PFSK-1 (cell line): ENCODE data around the gene GPM6B.

Experiments
- FOXP2 ChIP-seq: optimal IDR thresholded peaks from 2 replicates; pipeline ENCODE3; 2011; ENCODE audit warnings: borderline replicate concordance, control low read depth, inconsistent platforms; ENCODE audit not compliant: insufficient read depth; ENCODE audit errors: extremely low read length, extremely low read depth
- POLR2AphosphoS5 ChIP-seq: IDR thresholded peaks from 2 replicates; pipeline ENCODE4 v1.6.1; 2012; ENCODE audit warnings: low read depth, mild to moderate bottlenecking, control low read depth, low read length, moderate library complexity
- TAF1 ChIP-seq: IDR thresholded peaks from 2 replicates; pipeline ENCODE4 v1.6.1; 2012; ENCODE audit warnings: low read length, control low read depth, borderline replicate concordance; ENCODE audit not compliant: insufficient read depth

DNA sequence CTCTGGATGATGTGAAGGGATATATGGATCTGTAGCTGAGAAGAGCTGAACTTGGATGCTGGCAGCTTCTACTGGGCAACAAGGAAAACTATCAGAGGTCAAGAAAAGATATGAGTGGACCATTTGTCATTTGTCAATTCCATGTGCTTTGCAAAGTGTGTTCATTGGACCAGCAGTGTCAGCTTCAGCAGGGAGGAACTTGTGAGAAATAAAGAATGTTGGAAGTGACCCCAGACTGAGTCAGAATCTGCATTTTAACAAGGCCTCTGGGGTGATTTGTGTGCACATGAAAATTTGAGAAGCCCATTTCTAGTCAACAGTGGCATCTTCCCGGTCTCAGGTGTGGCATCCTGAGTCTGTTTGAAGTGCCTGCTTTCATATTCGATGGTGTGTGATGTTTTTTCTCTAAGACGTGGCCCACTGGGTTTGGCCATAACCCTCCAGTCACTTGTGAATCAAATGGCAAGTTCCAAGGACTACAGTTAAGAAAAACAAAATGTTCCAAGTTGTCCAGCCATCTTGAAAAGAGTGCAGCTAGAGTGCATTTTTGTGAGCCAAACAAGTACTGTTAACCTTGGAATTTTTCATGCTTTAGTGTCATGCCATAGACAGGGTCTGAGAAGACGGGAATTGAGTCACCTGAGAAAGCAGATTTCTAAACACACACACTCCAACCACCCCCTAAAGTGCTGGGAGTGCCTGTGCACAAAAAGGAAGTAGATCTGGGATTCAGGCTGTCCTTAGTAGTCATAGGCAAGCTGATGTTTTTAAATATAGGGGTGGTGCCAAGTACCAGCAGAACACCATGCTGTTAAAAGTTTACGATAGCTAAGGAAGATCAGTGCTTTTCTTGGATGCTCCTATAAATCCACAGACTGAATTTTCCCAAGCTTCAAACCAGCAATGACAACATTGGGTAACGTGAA, 26.4 kb downstream of the GPM6B start:
- TF ChIP-seq FOXP2 (no peak), POLR2AphosphoS5 (no peak), TAF1 (no peak)
